ENCODE results near the gene KMT5B. TPM values are rescaled to one million over a fixed set of nuclear protein-coding genes. Genes with fewer than 3 reads are reported as not detected.

KMT5B gene
- total and polyA plus RNA-seq, 2 of the 13 experiments (the other 11 are each of a cell fraction or from before 2014, with no cell fraction given): 17.6 to 23.7 TPM

GRCh38 chr11:68113986-68114385 lies 99.1 kb downstream of the KMT5B start:
- 94% methylated on average over 3 of the region's 3 CpGs for WGBS (ENCODE audit: low lambda C conversion rate)
- Histone ChIP-seq H3K4me2 (ENCODE audit: low read depth, low read length) (no peak overlapping the region), H3K79me2 (ENCODE audit: insufficient read depth, low read length) (peaks cover 94% of the 10 kb centered on the region), H3K9me3 (ENCODE audit: low read length) (no peaks in the 10 kb centered on the region), H3K4me1 (ENCODE audit: insufficient read depth, low read length) (peaks cover 86% of the 10 kb centered on the region), H3K9ac (ENCODE audit: insufficient read depth, low read depth, low read length) (no peak overlapping the region), H3K27me3 (ENCODE audit: control insufficient read depth in 1 of 2, insufficient read depth in 2 of 2, low read length in 2 of 2) (no peaks in the 10 kb centered on the region), H3K36me3 (replicated peaks in 1 of 2; ENCODE audit: control insufficient read depth in 1 of 2, insufficient read depth in 2 of 2, low read length in 2 of 2) (peaks cover 11 to 43% of the 10 kb centered on the region in 2 experiments), H4K20me1 (ENCODE audit: insufficient read depth, low read length) (peaks cover 67% of the 10 kb centered on the region), H2AFZ (ENCODE audit: low read length) (no peak overlapping the region), H3K27ac (ENCODE audit: extremely low read length, insufficient read depth, low read length) (no peak overlapping the region), H3K4me3 (replicated peaks in 1 of 3; ENCODE audit: insufficient read depth in 1 of 3, low read depth in 2 of 3, low read length in 3 of 3) (no peak overlapping the region)
- no peak for FAIRE-seq
- TF ChIP-seq MAFF (IDR thresholded peaks at IDR 0.05; ENCODE audit: low read depth, low read length) (peak; percentile 42), MAFK (conservative IDR thresholded peaks at IDR 0.05 in 1 of 2, IDR thresholded peaks at IDR 0.05 in 1 of 2; ENCODE audit: low read length in 2 of 2) (peak; percentile 26 to 69; a peak in 2 of 4 replicates), TEAD3 (CRISPR knock-in tag; optimal IDR thresholded peaks at IDR 0.05; ENCODE audit: borderline replicate concordance) (peak; percentile 20), PRMT3 (CRISPR knock-in tag; IDR thresholded peaks at IDR 0.05; ENCODE audit: borderline replicate concordance, low read depth) (no peak), POLR2A (IDR thresholded peaks at IDR 0.05; ENCODE audit: insufficient read depth in 1 of 2, low read depth in 2 of 2, low read length in 2 of 2) (0 out of 4 replicates have a peak, but pooled peaks of 1 of the 2 experiments have one; percentile 9)
- TF ChIP-seq, protein P1, sequence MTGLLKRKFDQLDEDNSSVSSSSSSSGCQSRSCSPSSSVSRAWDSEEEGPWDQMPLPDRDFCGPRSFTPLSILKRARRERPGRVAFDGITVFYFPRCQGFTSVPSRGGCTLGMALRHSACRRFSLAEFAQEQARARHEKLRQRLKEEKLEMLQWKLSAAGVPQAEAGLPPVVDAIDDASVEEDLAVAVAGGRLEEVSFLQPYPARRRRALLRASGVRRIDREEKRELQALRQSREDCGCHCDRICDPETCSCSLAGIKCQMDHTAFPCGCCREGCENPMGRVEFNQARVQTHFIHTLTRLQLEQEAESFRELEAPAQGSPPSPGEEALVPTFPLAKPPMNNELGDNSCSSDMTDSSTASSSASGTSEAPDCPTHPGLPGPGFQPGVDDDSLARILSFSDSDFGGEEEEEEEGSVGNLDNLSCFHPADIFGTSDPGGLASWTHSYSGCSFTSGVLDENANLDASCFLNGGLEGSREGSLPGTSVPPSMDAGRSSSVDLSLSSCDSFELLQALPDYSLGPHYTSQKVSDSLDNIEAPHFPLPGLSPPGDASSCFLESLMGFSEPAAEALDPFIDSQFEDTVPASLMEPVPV (CRISPR knock-in tag; IDR thresholded peaks at IDR 0.05): no peak
- TF ChIP-seq, protein P2, sequence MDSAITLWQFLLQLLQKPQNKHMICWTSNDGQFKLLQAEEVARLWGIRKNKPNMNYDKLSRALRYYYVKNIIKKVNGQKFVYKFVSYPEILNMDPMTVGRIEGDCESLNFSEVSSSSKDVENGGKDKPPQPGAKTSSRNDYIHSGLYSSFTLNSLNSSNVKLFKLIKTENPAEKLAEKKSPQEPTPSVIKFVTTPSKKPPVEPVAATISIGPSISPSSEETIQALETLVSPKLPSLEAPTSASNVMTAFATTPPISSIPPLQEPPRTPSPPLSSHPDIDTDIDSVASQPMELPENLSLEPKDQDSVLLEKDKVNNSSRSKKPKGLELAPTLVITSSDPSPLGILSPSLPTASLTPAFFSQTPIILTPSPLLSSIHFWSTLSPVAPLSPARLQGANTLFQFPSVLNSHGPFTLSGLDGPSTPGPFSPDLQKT (CRISPR knock-in tag; IDR thresholded peaks at IDR 0.05; ENCODE audit: borderline replicate concordance): no peak
- no peak for DNase-seq (ENCODE audit: low spot score)
- ChIA-PET POLR2A (no interaction called here), CTCF (ENCODE audit: low intra/inter-chr PET ratio, low total read pairs) (no interaction called here)
- BruUV-seq (replicated peaks): no TSS peak
- no peak for ATAC-seq
- in situ Hi-C loops (cut with HindIII; ENCODE audit: extremely low pct_ligation_motif_present, low pct_unique_long_range_greater_than_20kb): no loop called here
- intact Hi-C loops (cut with micrococcal nuclease; ENCODE audit: unreplicated experiment): no loop called here

Measured in HepG2 (cell line).